AG04450 (cell line): Measurements from ENCODE around the gene CCDC192. TPM values are rescaled to one million over a fixed set of nuclear protein-coding genes. Genes with fewer than 3 reads are reported as not detected.
"Not testable (repeated sequence)": the region's sequence is repeated elsewhere in the genome, so short reads cannot be mapped to it uniquely, and the experiment has no call there.

Source experiments
- CTCF ChIA-PET: fragments of 300-600, 350-600 bp; formaldehyde crosslinking; extraction: SDS; loops from one replicate; lab custom pipeline; 2022; ENCODE audit warnings: antibody characterized with exemption, inconsistent platforms; lab: Charles Lee
- POLR2A ChIA-PET: fragments of 350-600 bp; formaldehyde crosslinking; extraction: SDS; loops from one replicate; lab custom pipeline; 2021; ENCODE audit warnings: antibody characterized with exemption, inconsistent platforms; lab: Yijun Ruan, JAX
- DNase-seq: peaks from one replicate; pipeline ENCODE4 v3.0.0-alpha.2; 2011; ENCODE audit warnings: low read depth, low spot score
- H3K27ac ChIP-seq: one replicate; pipeline ENCODE4 v1.5.1; 2012; ENCODE audit warnings: low read depth, low read length, control low read depth
- H3K27me3 ChIP-seq: one replicate; pipeline ENCODE4 v1.6.0; 2012; ENCODE audit warnings: low read length; ENCODE audit not compliant: control insufficient read depth, insufficient read depth
- H3K4me3 ChIP-seq: 2 replicates; pipeline ENCODE4 v1.5.1; 2011; ENCODE audit warnings: mild to moderate bottlenecking, low read depth, low read length, control low read depth
- H3K9me3 ChIP-seq: 2 replicates; pipeline ENCODE4 v1.5.1; 2012; ENCODE audit warnings: low read length; ENCODE audit not compliant: control insufficient read depth, insufficient read depth
- CTCF ChIP-seq: IDR thresholded peaks from 2 replicates; pipeline ENCODE4 v1.5.1; 2011; ENCODE audit warnings: low read depth, low read length, control low read depth, inconsistent platforms
- polyA plus RNA-seq: library from polyadenylated mRNA; depleted of rRNA; stranded (reverse); fragments of >200 nt; gene quantifications from 2 replicates; pipeline ENCODE4 v1.2.3, GENCODE V29; 2011

Gene CCDC192
- polyA plus RNA-seq, 1 experiment: not detected

GRCh38 chr5:127839496-127840197 is 136.5 kb downstream of the CCDC192 start:
- no peak overlapping the region for H3K4me3 ChIP-seq
- CTCF ChIA-PET: no interaction called here
- no peak for DNase-seq
- TF ChIP-seq CTCF: no peak
- H3K27me3 ChIP-seq: no peaks in the 10 kb centered on the region
- POLR2A ChIA-PET: no interaction called here
- no peak overlapping the region for H3K27ac ChIP-seq
- peaks cover 3% of the 10 kb centered on the region; the same call in 1 of the 2 replicates for H3K9me3 ChIP-seq

- Histone ChIP-seq H3K27ac (no peak overlapping the region), H3K9me3 (peaks cover 3% of the 10 kb centered on the region; the same call in 1 of the 2 replicates), H3K4me3 (no peak overlapping the region), H3K27me3 (no peaks in the 10 kb centered on the region)
- DNase-seq: no peak
- CTCF ChIA-PET: no interaction called here
- POLR2A ChIA-PET: no interaction called here
- no peak for TF ChIP-seq CTCF
Measured at GRCh38 chr5:127840198-127840524, 137.0 kb downstream of the CCDC192 start.

GRCh38 chr5:127840809-127841208 is 137.6 kb downstream of the CCDC192 start:
- H3K27me3 ChIP-seq: no peaks in the 10 kb centered on the region
- ChIA-PET CTCF (no interaction called here), POLR2A (no interaction called here)
- peaks cover 3% of the 10 kb centered on the region; the same call in 1 of the 2 replicates for H3K9me3 ChIP-seq
- no peak overlapping the region for H3K4me3 ChIP-seq
- no peak for DNase-seq
- no peak for TF ChIP-seq CTCF
- no peak overlapping the region for H3K27ac ChIP-seq

GRCh38 chr5:127844581-127845021 is 141.4 kb downstream of the CCDC192 start:
- ChIA-PET POLR2A (no interaction called here), CTCF (no interaction called here)
- no peaks in the 10 kb centered on the region for H3K27me3 ChIP-seq
- H3K27ac ChIP-seq: no peak overlapping the region
- no peak overlapping the region for H3K4me3 ChIP-seq
- DNase-seq: no peak
- H3K9me3 ChIP-seq: no peaks in the 10 kb centered on the region
- no peak for TF ChIP-seq CTCF

- Histone ChIP-seq H3K27me3 (no peaks in the 10 kb centered on the region), H3K9me3 (no peaks in the 10 kb centered on the region), H3K27ac (no peak overlapping the region), H3K4me3 (no peak overlapping the region)
- no peak for DNase-seq
- CTCF ChIA-PET: interaction anchor here (0.6 kb wide), 1 partner anchor 235 kb away, joined by 3 read pairs; no protein-coding TSS in a partner anchor
- POLR2A ChIA-PET: no interaction called here
- no peak for TF ChIP-seq CTCF
Measured at GRCh38 chr5:127846884-127847283, 143.7 kb downstream of the CCDC192 start.

- H3K27ac ChIP-seq, DNase-seq, H3K9me3 ChIP-seq, POLR2A ChIA-PET, H3K4me3 ChIP-seq, H3K27me3 ChIP-seq: not testable (repeated sequence)
- CTCF ChIA-PET: interaction anchor here (0.6 kb wide), 1 partner anchor 234 kb away, joined by 3 read pairs; no protein-coding TSS in a partner anchor
Measured at GRCh38 chr5:127847641-127848040, 144.4 kb downstream of the CCDC192 start.
